SK-N-SH (cell line): Measurements from ENCODE around the gene LCMT1. TPM values are rescaled to one million over a fixed set of nuclear protein-coding genes. Genes with fewer than 3 reads are reported as not detected.
A peak's percentile ranks its signal among the peaks of the same experiment; 100 is the strongest.

Experiments
- CTCF ChIA-PET: fragments of 300-600, 350-600 bp; formaldehyde crosslinking; extraction: SDS; loops from one replicate; lab custom pipeline; 2021; lab: Yijun Ruan, JAX
- POLR2A ChIA-PET: fragments of 350-600 bp; sonication (Branson Sonifier 250); formaldehyde crosslinking; extraction: SDS; loops from one replicate; lab custom pipeline; 2020; ENCODE audit warnings: antibody characterized with exemption, inconsistent platforms; lab: Yijun Ruan, JAX
- DNase-seq: peaks from one replicate; pipeline ENCODE4 v3.0.0; 2012
- H2AFZ ChIP-seq: fragments of 200-600 bp; sonication (generic); 2 replicates; pipeline ENCODE4 v1.8.1; 2016; ENCODE audit warnings: antibody characterized with exemption, mild to moderate bottlenecking, low read depth
- H3F3A ChIP-seq: fragments of 200-600 bp; sonication (generic); replicated peaks from 2 replicates; pipeline ENCODE3; 2016; ENCODE audit warnings: antibody characterized with exemption, mild to moderate bottlenecking; ENCODE audit not compliant: insufficient read depth
- H3K27ac ChIP-seq, 2 experiments: fragments of 200-500 bp in 1 of 2; fragments of 200-600 bp in 1 of 2; sonication (Bioruptor generic) in 1 of 2; sonication (generic), shearing (Covaris generic) in 1 of 2; 2 replicates each; pipeline versions ENCODE4 v1.5.1 to v1.6.1; 2014 to 2016; ENCODE audit warnings: low read depth in 2 of 2, inconsistent platforms in 1 of 2, low read length in 1 of 2, mild to moderate bottlenecking in 1 of 2, mixed read lengths in 1 of 2
- H3K27me3 ChIP-seq: fragments of 200-600 bp; sonication (generic), shearing (Covaris generic); 2 replicates; pipeline ENCODE4 v1.6.1; 2016; ENCODE audit warnings: mixed run types; ENCODE audit not compliant: insufficient read depth
- H3K36me3 ChIP-seq, 2 experiments: fragments of 200-500 bp in 1 of 2; fragments of 200-600 bp in 1 of 2; sonication (Bioruptor generic) in 1 of 2; sonication (generic) in 1 of 2; replicated peaks in 1 of 2; 2 replicates each; pipeline versions ENCODE3 to v1.5.1; 2014 to 2016; ENCODE audit warnings: low read length in 1 of 2, mild to moderate bottlenecking in 1 of 2; ENCODE audit not compliant: insufficient read depth in 2 of 2, control insufficient read depth in 1 of 2
- H3K4me1 ChIP-seq, 2 experiments: fragments of 200-500 bp in 1 of 2; fragments of 200-600 bp in 1 of 2; sonication (Bioruptor generic) in 1 of 2; sonication (generic), shearing (Covaris generic) in 1 of 2; 2 replicates each; pipeline versions ENCODE4 v1.5.1 to v1.6.1; 2014 to 2016; ENCODE audit warnings: low read depth in 1 of 2, low read length in 1 of 2, mixed run types in 1 of 2; ENCODE audit not compliant: insufficient read depth in 2 of 2, control insufficient read depth in 1 of 2
- H3K4me2 ChIP-seq: fragments of 200-600 bp; sonication (generic), shearing (Covaris generic); 2 replicates; pipeline ENCODE4 v1.6.1; 2017; ENCODE audit warnings: mixed run types
- H3K4me3 ChIP-seq, 2 experiments: fragments of 200-500 bp in 1 of 2; fragments of 200-600 bp in 1 of 2; sonication (Bioruptor generic) in 1 of 2; sonication (generic), shearing (Covaris generic) in 1 of 2; 2 replicates each; pipeline versions ENCODE4 v1.5.1 to v1.8.1; 2014 to 2016; ENCODE audit warnings: low read depth in 2 of 2, inconsistent platforms in 1 of 2, low read length in 1 of 2, mild to moderate bottlenecking in 1 of 2, mixed read lengths in 1 of 2, moderate library complexity in 1 of 2
- H3K79me2 ChIP-seq: fragments of 200-600 bp; sonication (generic); 2 replicates; pipeline ENCODE4 v1.8.1; 2017; ENCODE audit warnings: mild to moderate bottlenecking; ENCODE audit not compliant: insufficient read depth
- H3K9ac ChIP-seq: fragments of 200-600 bp; sonication (generic); 2 replicates; pipeline ENCODE4 v1.6.1; 2017; ENCODE audit warnings: mixed run types
- H3K9me2 ChIP-seq: fragments of 200-600 bp; sonication (generic); 2 replicates; pipeline ENCODE4 v1.6.1; 2017; ENCODE audit warnings: mixed run types
- H3K9me3 ChIP-seq: fragments of 200-600 bp; sonication (generic); 2 replicates; pipeline ENCODE4 v1.6.1; 2017; ENCODE audit warnings: mixed run types, mild to moderate bottlenecking, moderate library complexity
- H4K20me1 ChIP-seq: fragments of 200-600 bp; sonication (generic); 2 replicates; pipeline ENCODE4 v1.6.1; 2017; ENCODE audit warnings: mild to moderate bottlenecking, mixed run types; ENCODE audit not compliant: insufficient read depth
- FOSL2 ChIP-seq: IDR thresholded peaks from 2 replicates; pipeline ENCODE4 v1.4.0; 2012; ENCODE audit warnings: low read depth, mild to moderate bottlenecking, moderate library complexity, borderline replicate concordance
- FOXJ3 ChIP-seq: sonication (generic); formaldehyde crosslinking; IDR thresholded peaks from 2 replicates; pipeline ENCODE4 v1.5.1; 2020; ENCODE audit warnings: mild to moderate bottlenecking, missing genetic modification reagents
- FOXM1 ChIP-seq: IDR thresholded peaks from 2 replicates; pipeline ENCODE4 v1.4.0; 2012; ENCODE audit warnings: low read depth, mild to moderate bottlenecking
- GABPA ChIP-seq: IDR thresholded peaks from 2 replicates; pipeline ENCODE4 v1.4.0; 2012; ENCODE audit warnings: low read depth, mild to moderate bottlenecking
- JUND ChIP-seq: IDR thresholded peaks from 2 replicates; pipeline ENCODE4 v1.4.0; 2012
- NRF1 ChIP-seq: IDR thresholded peaks from 2 replicates; pipeline ENCODE4 v1.6.1; 2012; ENCODE audit warnings: low read depth, mild to moderate bottlenecking, low read length
- POLR2AphosphoS5 ChIP-seq: IDR thresholded peaks from 2 replicates; pipeline ENCODE4 v1.6.1; 2012; ENCODE audit warnings: low read depth, low read length
- RAD21 ChIP-seq: IDR thresholded peaks from 2 replicates; pipeline ENCODE4 v1.6.1; 2012; ENCODE audit warnings: mild to moderate bottlenecking, low read length
- RCOR1 ChIP-seq: fragments of 150-350 bp; IDR thresholded peaks from 2 replicates; pipeline ENCODE4 v1.6.1; 2017; ENCODE audit warnings: antibody characterized with exemption, low read length
- RFX5 ChIP-seq: IDR thresholded peaks from 2 replicates; pipeline ENCODE4 v1.6.1; 2012; ENCODE audit warnings: mild to moderate bottlenecking, improper control_type of control experiment, low read length
- RXRA ChIP-seq: IDR thresholded peaks from 2 replicates; pipeline ENCODE4 v1.4.0; 2012; ENCODE audit warnings: low read depth, mild to moderate bottlenecking, borderline replicate concordance
- SIN3A ChIP-seq: IDR thresholded peaks from 2 replicates; pipeline ENCODE4 v1.6.1; 2012; ENCODE audit warnings: low read depth, mild to moderate bottlenecking, low read length, moderate library complexity, borderline replicate concordance
- TAF1 ChIP-seq: IDR thresholded peaks from 2 replicates; pipeline ENCODE4 v1.6.1; 2012; ENCODE audit warnings: low read depth, mild to moderate bottlenecking, low read length, moderate library complexity, borderline replicate concordance
- TEAD4 ChIP-seq: IDR thresholded peaks from 2 replicates; pipeline ENCODE4 v1.4.0; 2012; ENCODE audit warnings: mild to moderate bottlenecking, borderline replicate concordance; ENCODE audit not compliant: insufficient read depth
- YY1 ChIP-seq: IDR thresholded peaks from 2 replicates; pipeline ENCODE4 v1.4.0; 2012; ENCODE audit warnings: low read depth, mild to moderate bottlenecking
- WGBS: methylation state at CpG from one replicate; pipeline ENCODE4 v1.1.6; 2017; ENCODE audit warnings: low lambda C conversion rate; 5-methylcytosine and 5-hydroxymethylcytosine counted together
- polyA plus RNA-seq, 3 experiments: library from polyadenylated mRNA; depleted of rRNA; stranded (reverse); fragments of >200 nt; gene quantifications; 2 replicates each; pipeline ENCODE4 v1.2.3, GENCODE V29; 2012
- TF ChIP-seq, protein P1 (sequence below): fragments of 200-600 bp; sonication (generic); IDR thresholded peaks from 2 replicates; pipeline ENCODE4 v1.6.1; 2017; ENCODE audit warnings: antibody characterized with exemption, mild to moderate bottlenecking, moderate library complexity
- TF ChIP-seq, protein P2 (sequence below): fragments of 150-350 bp; IDR thresholded peaks from 2 replicates; pipeline ENCODE4 v1.6.1; 2017; ENCODE audit warnings: antibody characterized with exemption, low read length, low read depth, borderline replicate concordance
- TF ChIP-seq, protein P3 (sequence below): IDR thresholded peaks from 2 replicates; pipeline ENCODE4 v1.4.0; 2012; ENCODE audit warnings: low read depth, borderline replicate concordance
- TF ChIP-seq, protein P4 (sequence below): fragments of 150-350 bp; IDR thresholded peaks from 2 replicates; pipeline ENCODE4 v1.6.1; 2016; ENCODE audit warnings: mild to moderate bottlenecking, low read depth, low read length
- TF ChIP-seq, protein P5 (sequence below): IDR thresholded peaks from 2 replicates; pipeline ENCODE4 v1.6.1; 2012; ENCODE audit warnings: mild to moderate bottlenecking, low read depth, low read length, moderate library complexity

Gene LCMT1
- polyA plus RNA-seq, 1 of the 3 experiments (the other 2 are of a cell fraction) = 29.8 TPM

DNA sequence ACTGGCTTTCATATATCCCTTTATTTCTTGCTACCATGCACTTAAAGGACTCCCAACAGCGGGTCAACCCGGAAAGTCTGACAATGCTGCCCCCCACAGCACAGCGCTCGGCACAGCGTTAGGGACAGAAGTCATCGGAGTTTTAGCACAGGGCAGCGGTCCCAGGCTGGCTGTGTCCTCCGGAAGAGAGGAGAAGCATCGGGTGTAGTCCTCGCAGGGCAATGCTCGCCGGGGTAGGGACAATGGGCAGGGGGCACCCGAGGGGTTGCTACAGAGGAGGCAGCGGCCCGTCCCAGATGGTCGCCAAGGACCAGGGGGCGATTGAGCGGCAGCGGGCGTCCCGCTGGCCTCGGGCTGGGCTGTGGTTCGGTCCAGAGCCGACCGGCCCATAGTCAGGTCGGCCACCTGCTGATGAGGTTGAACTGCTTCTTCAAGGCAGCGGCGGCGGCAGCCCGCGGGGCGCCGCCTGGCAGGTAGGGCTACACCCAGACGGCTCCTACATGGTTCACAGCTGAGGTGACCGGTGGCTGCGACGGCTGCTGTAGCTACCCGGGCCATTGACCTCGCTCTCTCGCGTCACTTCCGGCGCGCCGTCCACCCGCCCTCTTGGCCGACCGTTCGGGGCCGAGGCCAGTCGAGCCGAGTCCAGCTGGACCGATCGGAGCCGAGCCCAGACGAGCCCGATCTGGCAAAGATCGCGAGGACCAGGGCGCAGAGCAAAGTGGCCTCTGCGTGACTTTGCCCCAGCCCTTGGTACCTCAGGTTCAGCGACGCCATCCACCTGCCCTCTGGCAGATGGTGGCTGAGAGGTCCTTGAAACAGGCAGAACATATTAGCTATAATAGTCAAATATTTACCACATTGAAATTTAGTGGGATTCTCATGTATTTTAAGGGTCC, 4.7 kb upstream of the LCMT1 start:
- DNase-seq = peak; percentile 96
- Histone ChIP-seq H3K79me2 (peaks cover 15% of the 10 kb centered on the region), H3K4me3 (peak overlapping the region; percentile 67 to 84), H3K27ac (peak overlapping the region in 1 of 2 experiments; percentile 82; a peak in 2 of 4 replicates), H3K9ac (peak overlapping the region; percentile 77), H3K36me3 (no peaks in the 10 kb centered on the region), H3K4me2 (peak overlapping the region; percentile 85), H2AFZ (peak overlapping the region; percentile 90), H3K9me3 (no peaks in the 10 kb centered on the region), H3F3A (peaks cover 22% of the 10 kb centered on the region), H3K27me3 (no peaks in the 10 kb centered on the region), H3K4me1 (peaks cover 10 to 17% of the 10 kb centered on the region in 2 experiments), H4K20me1 (no peaks in the 10 kb centered on the region), H3K9me2 (no peaks in the 10 kb centered on the region)
- 0% methylated on average over 24 of the region's 63 CpGs for WGBS
- ChIA-PET CTCF (interaction anchor here (0.7 to 2.1 kb wide), 7 partner anchors 15 to 348 kb away, joined by 3 to 7 read pairs (median 3); no protein-coding TSS in a partner anchor), POLR2A (interaction anchor here (0.6 to 1.5 kb wide), 8 partner anchors 9 to 281 kb away, joined by 3 to 8 read pairs (median 4); partner anchors contain the start of gene ARHGAP17)
- TF ChIP-seq RXRA (no peak), RCOR1 (no peak), TEAD4 (no peak), GABPA (peak; percentile 85), FOSL2 (no peak), SIN3A (peak; percentile 70; the same call in 1 of the 2 replicates), YY1 (peak; percentile 73), JUND (no peak; the same call in 1 of the 2 replicates), RAD21 (peak; percentile 56), POLR2AphosphoS5 (peak; percentile 87), FOXM1 (no peak), TAF1 (peak; percentile 69; the same call in 1 of the 2 replicates), FOXJ3 (CRISPR knock-in tag) (no peak), RFX5 (no peak), NRF1 (no peak)
- TF ChIP-seq, protein P1, sequence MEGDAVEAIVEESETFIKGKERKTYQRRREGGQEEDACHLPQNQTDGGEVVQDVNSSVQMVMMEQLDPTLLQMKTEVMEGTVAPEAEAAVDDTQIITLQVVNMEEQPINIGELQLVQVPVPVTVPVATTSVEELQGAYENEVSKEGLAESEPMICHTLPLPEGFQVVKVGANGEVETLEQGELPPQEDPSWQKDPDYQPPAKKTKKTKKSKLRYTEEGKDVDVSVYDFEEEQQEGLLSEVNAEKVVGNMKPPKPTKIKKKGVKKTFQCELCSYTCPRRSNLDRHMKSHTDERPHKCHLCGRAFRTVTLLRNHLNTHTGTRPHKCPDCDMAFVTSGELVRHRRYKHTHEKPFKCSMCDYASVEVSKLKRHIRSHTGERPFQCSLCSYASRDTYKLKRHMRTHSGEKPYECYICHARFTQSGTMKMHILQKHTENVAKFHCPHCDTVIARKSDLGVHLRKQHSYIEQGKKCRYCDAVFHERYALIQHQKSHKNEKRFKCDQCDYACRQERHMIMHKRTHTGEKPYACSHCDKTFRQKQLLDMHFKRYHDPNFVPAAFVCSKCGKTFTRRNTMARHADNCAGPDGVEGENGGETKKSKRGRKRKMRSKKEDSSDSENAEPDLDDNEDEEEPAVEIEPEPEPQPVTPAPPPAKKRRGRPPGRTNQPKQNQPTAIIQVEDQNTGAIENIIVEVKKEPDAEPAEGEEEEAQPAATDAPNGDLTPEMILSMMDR = peak; percentile 26; the same call in 1 of the 2 replicates
- TF ChIP-seq, protein P2, sequence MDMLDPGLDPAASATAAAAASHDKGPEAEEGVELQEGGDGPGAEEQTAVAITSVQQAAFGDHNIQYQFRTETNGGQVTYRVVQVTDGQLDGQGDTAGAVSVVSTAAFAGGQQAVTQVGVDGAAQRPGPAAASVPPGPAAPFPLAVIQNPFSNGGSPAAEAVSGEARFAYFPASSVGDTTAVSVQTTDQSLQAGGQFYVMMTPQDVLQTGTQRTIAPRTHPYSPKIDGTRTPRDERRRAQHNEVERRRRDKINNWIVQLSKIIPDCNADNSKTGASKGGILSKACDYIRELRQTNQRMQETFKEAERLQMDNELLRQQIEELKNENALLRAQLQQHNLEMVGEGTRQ = no peak
- TF ChIP-seq, protein P3, sequence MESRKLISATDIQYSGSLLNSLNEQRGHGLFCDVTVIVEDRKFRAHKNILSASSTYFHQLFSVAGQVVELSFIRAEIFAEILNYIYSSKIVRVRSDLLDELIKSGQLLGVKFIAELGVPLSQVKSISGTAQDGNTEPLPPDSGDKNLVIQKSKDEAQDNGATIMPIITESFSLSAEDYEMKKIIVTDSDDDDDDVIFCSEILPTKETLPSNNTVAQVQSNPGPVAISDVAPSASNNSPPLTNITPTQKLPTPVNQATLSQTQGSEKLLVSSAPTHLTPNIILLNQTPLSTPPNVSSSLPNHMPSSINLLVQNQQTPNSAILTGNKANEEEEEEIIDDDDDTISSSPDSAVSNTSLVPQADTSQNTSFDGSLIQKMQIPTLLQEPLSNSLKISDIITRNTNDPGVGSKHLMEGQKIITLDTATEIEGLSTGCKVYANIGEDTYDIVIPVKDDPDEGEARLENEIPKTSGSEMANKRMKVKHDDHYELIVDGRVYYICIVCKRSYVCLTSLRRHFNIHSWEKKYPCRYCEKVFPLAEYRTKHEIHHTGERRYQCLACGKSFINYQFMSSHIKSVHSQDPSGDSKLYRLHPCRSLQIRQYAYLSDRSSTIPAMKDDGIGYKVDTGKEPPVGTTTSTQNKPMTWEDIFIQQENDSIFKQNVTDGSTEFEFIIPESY = peak; percentile 75
- TF ChIP-seq, protein P4, sequence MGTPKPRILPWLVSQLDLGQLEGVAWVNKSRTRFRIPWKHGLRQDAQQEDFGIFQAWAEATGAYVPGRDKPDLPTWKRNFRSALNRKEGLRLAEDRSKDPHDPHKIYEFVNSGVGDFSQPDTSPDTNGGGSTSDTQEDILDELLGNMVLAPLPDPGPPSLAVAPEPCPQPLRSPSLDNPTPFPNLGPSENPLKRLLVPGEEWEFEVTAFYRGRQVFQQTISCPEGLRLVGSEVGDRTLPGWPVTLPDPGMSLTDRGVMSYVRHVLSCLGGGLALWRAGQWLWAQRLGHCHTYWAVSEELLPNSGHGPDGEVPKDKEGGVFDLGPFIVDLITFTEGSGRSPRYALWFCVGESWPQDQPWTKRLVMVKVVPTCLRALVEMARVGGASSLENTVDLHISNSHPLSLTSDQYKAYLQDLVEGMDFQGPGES = no peak
- TF ChIP-seq, protein P5, sequence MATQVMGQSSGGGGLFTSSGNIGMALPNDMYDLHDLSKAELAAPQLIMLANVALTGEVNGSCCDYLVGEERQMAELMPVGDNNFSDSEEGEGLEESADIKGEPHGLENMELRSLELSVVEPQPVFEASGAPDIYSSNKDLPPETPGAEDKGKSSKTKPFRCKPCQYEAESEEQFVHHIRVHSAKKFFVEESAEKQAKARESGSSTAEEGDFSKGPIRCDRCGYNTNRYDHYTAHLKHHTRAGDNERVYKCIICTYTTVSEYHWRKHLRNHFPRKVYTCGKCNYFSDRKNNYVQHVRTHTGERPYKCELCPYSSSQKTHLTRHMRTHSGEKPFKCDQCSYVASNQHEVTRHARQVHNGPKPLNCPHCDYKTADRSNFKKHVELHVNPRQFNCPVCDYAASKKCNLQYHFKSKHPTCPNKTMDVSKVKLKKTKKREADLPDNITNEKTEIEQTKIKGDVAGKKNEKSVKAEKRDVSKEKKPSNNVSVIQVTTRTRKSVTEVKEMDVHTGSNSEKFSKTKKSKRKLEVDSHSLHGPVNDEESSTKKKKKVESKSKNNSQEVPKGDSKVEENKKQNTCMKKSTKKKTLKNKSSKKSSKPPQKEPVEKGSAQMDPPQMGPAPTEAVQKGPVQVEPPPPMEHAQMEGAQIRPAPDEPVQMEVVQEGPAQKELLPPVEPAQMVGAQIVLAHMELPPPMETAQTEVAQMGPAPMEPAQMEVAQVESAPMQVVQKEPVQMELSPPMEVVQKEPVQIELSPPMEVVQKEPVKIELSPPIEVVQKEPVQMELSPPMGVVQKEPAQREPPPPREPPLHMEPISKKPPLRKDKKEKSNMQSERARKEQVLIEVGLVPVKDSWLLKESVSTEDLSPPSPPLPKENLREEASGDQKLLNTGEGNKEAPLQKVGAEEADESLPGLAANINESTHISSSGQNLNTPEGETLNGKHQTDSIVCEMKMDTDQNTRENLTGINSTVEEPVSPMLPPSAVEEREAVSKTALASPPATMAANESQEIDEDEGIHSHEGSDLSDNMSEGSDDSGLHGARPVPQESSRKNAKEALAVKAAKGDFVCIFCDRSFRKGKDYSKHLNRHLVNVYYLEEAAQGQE = 0 out of 2 replicates have a peak, but pooled peaks have one; percentile 6
